Osteoblast (primary cell): Measurements from ENCODE around the gene KIAA1755. TPM values are rescaled to one million over a fixed set of nuclear protein-coding genes. Genes with fewer than 3 reads are reported as not detected.
A peak's percentile ranks its signal among the peaks of the same experiment; 100 is the strongest.

Experiments
- DNase-seq: peaks from one replicate; pipeline ENCODE4 v3.0.0; 2011; ENCODE audit warnings: low spot score, mixed read lengths; ENCODE audit not compliant: insufficient read length; ENCODE audit errors: missing footprints
- H2AFZ ChIP-seq: 2 replicates; pipeline ENCODE4 v1.6.0; 2011; ENCODE audit warnings: mild to moderate bottlenecking, low read length
- H3K27ac ChIP-seq: 2 replicates; pipeline ENCODE4 v1.5.1; 2011; ENCODE audit warnings: mild to moderate bottlenecking, low read depth, low read length, moderate library complexity
- H3K27me3 ChIP-seq: 2 replicates; pipeline ENCODE4 v1.6.0; 2012; ENCODE audit warnings: mild to moderate bottlenecking, control low read depth, inconsistent platforms, low read length, moderate library complexity; ENCODE audit not compliant: insufficient read depth
- H3K36me3 ChIP-seq: 2 replicates; pipeline ENCODE4 v1.5.1; 2011; ENCODE audit warnings: mild to moderate bottlenecking, low read length, control low read depth, moderate library complexity; ENCODE audit not compliant: insufficient read depth
- H3K4me1 ChIP-seq: 2 replicates; pipeline ENCODE4 v1.5.1; 2011; ENCODE audit warnings: mild to moderate bottlenecking, low read length, control low read depth, moderate library complexity; ENCODE audit not compliant: insufficient read depth
- H3K4me2 ChIP-seq: 2 replicates; pipeline ENCODE4 v1.6.0; 2011; ENCODE audit warnings: mild to moderate bottlenecking, low read length; ENCODE audit not compliant: insufficient read depth
- H3K4me3 ChIP-seq: fragments of 200-600 bp; sonication (generic); 3 replicates; pipeline ENCODE4 v1.5.1; 2012; ENCODE audit warnings: mild to moderate bottlenecking, low read length, inconsistent platforms; ENCODE audit not compliant: insufficient read depth
- H3K79me2 ChIP-seq: 2 replicates; pipeline ENCODE4 v1.6.0; 2012; ENCODE audit warnings: mild to moderate bottlenecking, low read length, control low read depth, inconsistent platforms; ENCODE audit not compliant: insufficient read depth
- H3K9me3 ChIP-seq: 2 replicates; pipeline ENCODE4 v1.5.1; 2011; ENCODE audit warnings: low read depth, low read length, control low read depth
- H4K20me1 ChIP-seq: 2 replicates; pipeline ENCODE4 v1.6.0; 2012; ENCODE audit warnings: mild to moderate bottlenecking, low read length, control low read depth; ENCODE audit not compliant: insufficient read depth
- CTCF ChIP-seq: IDR thresholded peaks from 2 replicates; pipeline ENCODE4 v1.5.1; 2011; ENCODE audit warnings: mild to moderate bottlenecking, low read depth, low read length, moderate library complexity; ENCODE audit errors: extremely low read depth
- total RNA-seq: library from RNA; depleted of rRNA; stranded (reverse); fragments of >200 nt; gene quantifications from 2 replicates; pipeline ENCODE4 v1.2.3, GENCODE V29; 2012

Gene KIAA1755
- total RNA-seq, 1 donor: 2.5 TPM

- H3K27ac ChIP-seq: no peak overlapping the region
- H4K20me1 ChIP-seq: no peaks in the 10 kb centered on the region
- DNase-seq: no peak
- no peaks in the 10 kb centered on the region for H3K36me3 ChIP-seq
- no peak overlapping the region for H3K4me2 ChIP-seq
- no peak for TF ChIP-seq CTCF
- H3K4me3 ChIP-seq: no peak overlapping the region
- H3K4me1 ChIP-seq: peaks cover 16% of the 10 kb centered on the region
- peak overlapping the region; percentile 26 for H2AFZ ChIP-seq
- H3K9me3 ChIP-seq: peaks cover 4% of the 10 kb centered on the region
- H3K79me2 ChIP-seq: no peaks in the 10 kb centered on the region
- no peaks in the 10 kb centered on the region for H3K27me3 ChIP-seq
Measured at GRCh38 chr20:38184101-38184500, 76.4 kb downstream of the KIAA1755 start.

GRCh38 chr20:38181971-38182370 is 78.6 kb downstream of the KIAA1755 start:
- no peak overlapping the region for H2AFZ ChIP-seq
- H3K27ac ChIP-seq: no peak overlapping the region
- H4K20me1 ChIP-seq: no peaks in the 10 kb centered on the region
- H3K27me3 ChIP-seq: no peaks in the 10 kb centered on the region
- H3K4me1 ChIP-seq: peaks cover 9% of the 10 kb centered on the region
- peaks cover 4% of the 10 kb centered on the region for H3K9me3 ChIP-seq
- no peak for DNase-seq
- no peaks in the 10 kb centered on the region for H3K79me2 ChIP-seq
- H3K4me2 ChIP-seq: no peak overlapping the region
- no peak for TF ChIP-seq CTCF
- no peaks in the 10 kb centered on the region for H3K36me3 ChIP-seq
- no peak overlapping the region for H3K4me3 ChIP-seq

- peaks cover 4% of the 10 kb centered on the region for H3K9me3 ChIP-seq
- peaks cover 5% of the 10 kb centered on the region for H3K4me1 ChIP-seq
- no peak overlapping the region for H3K27ac ChIP-seq
- no peak overlapping the region for H2AFZ ChIP-seq
- no peaks in the 10 kb centered on the region for H3K27me3 ChIP-seq
- H4K20me1 ChIP-seq: no peaks in the 10 kb centered on the region
- H3K36me3 ChIP-seq: no peaks in the 10 kb centered on the region
- H3K79me2 ChIP-seq: no peaks in the 10 kb centered on the region
- no peak overlapping the region for H3K4me3 ChIP-seq
- no peak for TF ChIP-seq CTCF
- no peak for DNase-seq
- no peak overlapping the region for H3K4me2 ChIP-seq
Measured at GRCh38 chr20:38181207-38181801, 79.2 kb downstream of the KIAA1755 start.

GRCh38 chr20:38180781-38181180 is 79.8 kb downstream of the KIAA1755 start:
- DNase-seq: no peak
- no peak for TF ChIP-seq CTCF
- Histone ChIP-seq H4K20me1 (no peaks in the 10 kb centered on the region), H2AFZ (no peak overlapping the region), H3K4me3 (no peak overlapping the region), H3K9me3 (peaks cover 4% of the 10 kb centered on the region), H3K4me1 (peaks cover 5% of the 10 kb centered on the region), H3K27ac (no peak overlapping the region), H3K4me2 (no peak overlapping the region), H3K36me3 (no peaks in the 10 kb centered on the region), H3K27me3 (no peaks in the 10 kb centered on the region), H3K79me2 (no peaks in the 10 kb centered on the region)
